ENCODE results near the gene ELF4.

The ELF4 gene

DNA sequence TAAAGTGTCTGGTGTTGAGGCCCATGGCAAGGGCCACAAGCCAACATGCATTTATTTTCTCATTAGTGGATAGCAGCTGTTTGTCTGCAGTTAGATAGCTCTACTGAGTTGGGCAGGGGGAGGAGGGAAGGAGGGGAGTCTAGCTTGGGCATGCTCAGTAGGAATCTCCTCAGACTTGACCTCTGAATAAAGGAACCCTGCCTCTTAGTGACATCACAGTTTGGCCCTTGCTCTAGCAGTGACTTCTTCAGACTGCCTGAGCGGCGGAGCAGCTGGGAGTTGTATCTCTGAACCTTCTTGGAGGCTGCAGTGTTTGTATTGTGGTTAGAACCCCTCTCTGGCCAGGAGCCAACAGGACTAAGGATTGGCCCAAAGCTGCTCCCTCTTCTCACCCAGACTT, 70.5 kb downstream of the ELF4 start:
- no peak for DNase-seq

GRCh38 chrX:130034178-130034577, 76.1 kb downstream of the ELF4 start:
- DNase-seq, result no peak

DNA sequence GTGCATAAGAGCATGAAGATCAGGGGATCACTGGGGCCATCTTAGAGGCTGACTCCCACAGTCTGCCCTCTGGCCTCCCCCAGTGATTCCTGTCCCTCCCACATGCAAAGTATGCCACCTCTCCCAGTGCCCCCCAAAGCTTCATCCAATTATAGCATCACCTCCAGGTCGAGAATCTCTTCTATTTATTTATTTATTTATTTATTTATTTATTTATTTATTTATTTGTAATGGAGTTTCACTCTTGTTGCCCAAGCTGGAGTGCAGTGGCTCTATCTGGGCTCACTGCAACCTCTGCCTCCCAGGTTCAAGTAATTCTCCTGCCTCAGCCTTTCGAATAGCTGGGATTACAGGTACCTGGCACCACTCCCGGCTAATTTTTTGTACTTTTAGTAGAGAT, 77.7 kb downstream of the ELF4 start:
- DNase-seq, result no peak

DNA sequence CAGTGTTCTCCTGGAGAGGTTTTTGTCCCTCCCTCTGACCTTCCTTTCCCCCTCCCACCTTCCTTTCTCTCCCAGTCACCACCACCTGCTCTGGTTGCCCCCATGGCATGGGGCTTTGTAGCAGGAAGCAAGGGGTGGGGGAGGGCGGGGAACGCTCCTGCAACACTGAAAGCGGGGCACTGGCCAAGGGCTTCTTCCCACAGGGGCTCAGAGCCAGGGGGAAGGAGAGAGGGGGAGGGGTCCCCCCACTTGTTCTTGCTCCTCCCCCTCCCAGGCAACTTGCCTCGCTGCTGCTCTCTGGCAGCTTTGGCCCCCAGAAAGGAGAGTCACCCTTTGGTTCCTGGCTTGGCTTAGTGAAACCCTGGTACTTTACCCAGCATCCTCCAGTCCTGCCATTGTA, 79.5 kb downstream of the ELF4 start:
- no peak for DNase-seq

GRCh38 chrX:130028196-130028595, 82.1 kb downstream of the ELF4 start:
- DNase-seq, result peak; percentile 58

- DNase-seq, result no peak
Observed at GRCh38 chrX:130027569-130027968, 82.7 kb downstream of the ELF4 start.

- DNase-seq, result no peak
Observed at GRCh38 chrX:130025256-130025655, 85.0 kb downstream of the ELF4 start.

- DNase-seq, result peak; percentile 72
Observed at GRCh38 chrX:130024127-130024526, 86.2 kb downstream of the ELF4 start.

GRCh38 chrX:130020661-130021324, 89.5 kb downstream of the ELF4 start:
- DNase-seq, result no peak

GRCh38 chrX:130018143-130018542, 92.2 kb downstream of the ELF4 start:
- DNase-seq, result no peak

GRCh38 chrX:130015181-130015580, 95.1 kb downstream of the ELF4 start:
- DNase-seq, result no peak
